OCI-LY3 (cell line): ENCODE results near the gene NXF1.

Source experiments
- CTCF ChIP-seq: fragments of 200-600, 300-600 bp; sonication (generic); IDR thresholded peaks from 2 replicates; pipeline ENCODE4 v1.5.1; 2014; ENCODE audit warnings: antibody characterized with exemption, low read length, low read depth
- EZH2phosphoT487 ChIP-seq: fragments of 200-600 bp; shearing (Covaris generic); IDR thresholded peaks from 2 replicates; pipeline ENCODE4 v1.6.1; 2018; ENCODE audit warnings: antibody characterized with exemption, mixed run types, low read depth

GRCh38 chr11:62853279-62853965 lies 48.2 kb upstream of the NXF1 start:
- no peak for TF ChIP-seq CTCF
- TF ChIP-seq EZH2phosphoT487 = no peak
